GM21717 (cell line): ENCODE results near the gene PTGDS.

Source experiments
- ATAC-seq: cut with Tn5 transposase; IDR thresholded peaks from one replicate; pipeline ENCODE4 v1.9.1; 2021; ENCODE audit warnings: mild to moderate bottlenecking, moderate library complexity; ENCODE audit not compliant: unreplicated experiment

Gene PTGDS

DNA sequence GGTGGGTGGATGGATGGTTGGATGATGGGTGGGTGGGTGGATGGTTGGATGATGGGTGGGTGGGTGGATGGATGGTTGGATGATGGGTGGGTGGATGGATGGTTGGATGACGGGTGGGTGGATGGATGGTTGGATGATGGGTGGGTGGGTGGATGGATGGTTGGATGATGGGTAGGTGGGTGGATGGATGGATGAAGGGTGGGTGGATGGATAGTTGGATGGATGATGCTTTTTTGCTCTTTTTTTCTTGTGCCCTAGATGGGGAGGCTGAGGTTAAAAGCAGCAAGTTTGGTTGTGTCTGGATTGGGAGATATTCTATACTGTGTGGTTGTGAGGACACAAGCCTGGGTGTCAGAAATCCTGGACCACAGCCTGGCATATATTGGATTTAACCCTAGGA is 19.8 kb upstream of the PTGDS start:
- no peak for ATAC-seq

DNA sequence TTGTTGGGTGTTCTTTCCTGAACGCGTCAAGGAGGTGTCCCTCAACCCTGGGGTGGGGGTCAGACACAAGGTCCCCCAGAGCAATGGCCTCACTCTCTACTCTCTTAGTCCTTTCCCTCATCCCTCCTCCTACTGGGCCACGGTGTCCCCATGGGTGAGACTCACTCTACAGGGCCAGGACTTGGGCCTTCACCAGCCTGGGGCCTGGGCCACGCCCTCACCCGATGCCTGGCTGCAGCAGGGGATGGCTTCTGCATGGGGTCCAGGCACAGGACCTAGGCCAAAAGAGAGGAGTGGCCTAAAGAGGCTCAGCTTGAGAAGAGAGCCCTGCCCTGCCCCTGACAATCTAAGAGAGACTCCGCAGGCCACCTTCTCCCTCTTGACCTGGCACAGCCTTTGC is 19.4 kb upstream of the PTGDS start:
- no peak for ATAC-seq

GRCh38 chr9:136958473-136958872 is 18.8 kb upstream of the PTGDS start:
- ATAC-seq = no peak

- no peak for ATAC-seq
Measured at GRCh38 chr9:136958898-136959850, 18.1 kb upstream of the PTGDS start.

GRCh38 chr9:136960212-136960937 is 16.9 kb upstream of the PTGDS start:
- no peak for ATAC-seq

GRCh38 chr9:136960938-136961275 is 16.4 kb upstream of the PTGDS start:
- ATAC-seq = no peak

- ATAC-seq = no peak
Measured at GRCh38 chr9:136961279-136962065, 15.8 kb upstream of the PTGDS start.

DNA sequence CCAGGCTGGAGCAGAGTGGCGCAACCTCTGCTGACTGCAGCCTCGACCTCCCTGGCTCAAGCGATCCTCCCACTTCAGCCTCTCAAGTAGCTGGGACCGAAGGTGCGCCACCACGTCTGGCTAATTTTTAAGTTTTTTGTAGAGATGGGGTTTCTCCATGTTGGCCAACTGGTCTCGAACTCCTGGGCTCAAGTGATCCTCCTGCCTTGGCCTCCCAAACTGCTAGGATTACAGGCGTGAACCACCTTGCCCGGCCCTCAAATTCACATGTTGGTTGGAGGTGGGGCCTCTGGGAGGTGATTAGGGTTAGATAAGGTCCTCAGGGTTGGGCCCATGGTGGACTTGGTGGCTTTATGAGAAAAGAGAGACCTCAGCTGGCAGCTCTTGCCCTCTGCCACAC is 15.1 kb upstream of the PTGDS start:
- no peak for ATAC-seq

- ATAC-seq = no peak
Measured at GRCh38 chr9:136962701-136963248, 14.5 kb upstream of the PTGDS start.

DNA sequence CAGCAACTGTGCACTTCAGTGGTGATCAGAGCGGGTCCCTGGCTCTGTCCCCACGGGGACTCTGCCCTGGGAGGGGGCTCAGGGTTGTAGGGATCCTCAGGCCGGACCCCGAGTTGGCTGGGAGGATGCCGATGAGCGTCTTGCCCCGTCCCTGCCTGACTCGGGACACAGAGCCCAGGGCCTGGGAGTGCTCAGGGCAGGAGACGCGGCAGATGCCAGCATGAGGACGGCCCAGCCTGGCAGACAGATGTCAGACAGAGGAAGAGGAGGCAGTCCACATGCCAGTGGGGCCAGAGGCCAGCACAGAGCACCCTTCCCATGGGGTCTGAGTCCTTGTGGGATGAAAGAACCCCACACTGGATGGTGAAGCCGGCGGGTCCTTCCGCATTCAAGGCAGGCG is 14.0 kb upstream of the PTGDS start:
- no peak for ATAC-seq

DNA sequence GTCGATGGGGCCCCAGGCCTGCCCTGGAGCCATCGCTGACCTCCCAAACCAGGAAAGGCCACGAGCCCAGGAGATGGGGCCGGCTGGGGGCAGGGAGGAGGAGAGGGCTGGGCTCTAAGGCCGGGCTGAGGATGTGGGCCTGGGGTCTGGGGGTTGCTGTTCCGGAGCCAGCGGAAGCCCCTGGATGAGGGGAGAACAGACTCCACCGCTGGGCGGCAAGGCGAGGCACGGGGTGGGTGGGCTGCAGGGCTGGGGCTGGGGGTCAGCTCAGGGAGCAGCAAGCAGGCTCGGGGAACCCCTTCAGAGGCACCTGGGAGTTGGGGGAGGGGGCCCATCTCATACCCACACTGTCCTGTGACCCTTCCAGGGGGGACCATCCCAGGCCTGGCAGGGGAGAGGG is 13.6 kb upstream of the PTGDS start:
- no peak for ATAC-seq

DNA sequence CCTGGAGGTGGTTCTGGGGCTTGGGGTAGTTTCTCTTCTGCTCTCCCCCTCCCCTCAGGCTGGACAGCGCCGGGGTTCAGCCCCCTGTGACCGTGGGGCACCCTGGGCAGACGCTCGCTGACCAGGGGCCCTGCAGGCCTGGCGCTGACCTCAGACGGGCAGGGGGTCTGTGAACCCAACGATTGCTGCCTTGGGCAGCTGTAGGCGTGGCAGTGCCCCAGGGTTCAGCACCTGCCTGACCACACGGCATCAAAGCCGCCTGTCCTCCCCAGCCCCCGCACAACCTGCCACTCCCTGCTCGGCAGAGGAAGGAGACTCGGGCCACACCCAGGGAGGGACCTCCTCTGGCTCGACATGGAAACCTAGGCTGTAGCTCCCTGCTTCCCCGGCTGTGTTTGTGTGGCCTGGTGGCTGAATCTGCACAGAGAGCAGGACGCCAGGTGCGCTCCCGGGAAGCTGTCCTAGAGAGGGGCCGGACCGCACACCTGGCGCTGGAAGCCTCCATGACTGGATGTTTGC is 13.1 kb upstream of the PTGDS start:
- ATAC-seq = no peak

- no peak for ATAC-seq
Measured at GRCh38 chr9:136964833-136965422, 12.4 kb upstream of the PTGDS start.

GRCh38 chr9:136965771-136966484 is 11.4 kb upstream of the PTGDS start:
- ATAC-seq = no peak

- ATAC-seq = no peak
Measured at GRCh38 chr9:136968333-136969127, 8.8 kb upstream of the PTGDS start.

DNA sequence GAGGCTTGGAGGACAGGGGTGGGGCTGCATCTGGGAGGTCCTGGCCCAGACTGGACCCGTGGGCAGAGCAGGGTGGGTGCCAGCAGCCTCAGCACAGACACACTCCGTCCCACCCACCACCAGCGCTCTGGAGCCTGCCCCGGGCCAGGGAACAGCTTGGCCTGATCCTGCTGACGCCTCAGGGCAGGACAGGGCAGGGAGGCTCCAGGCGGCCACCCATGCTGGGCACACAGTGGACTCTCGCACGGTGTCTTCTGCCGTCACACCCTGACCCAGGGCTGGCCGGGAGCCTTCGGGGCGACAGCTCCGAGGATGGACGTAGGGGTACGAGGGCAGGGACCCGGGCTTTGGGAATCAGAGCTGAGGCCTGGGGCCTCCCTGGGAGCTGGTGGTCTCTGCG is 8.2 kb upstream of the PTGDS start:
- ATAC-seq = no peak

DNA sequence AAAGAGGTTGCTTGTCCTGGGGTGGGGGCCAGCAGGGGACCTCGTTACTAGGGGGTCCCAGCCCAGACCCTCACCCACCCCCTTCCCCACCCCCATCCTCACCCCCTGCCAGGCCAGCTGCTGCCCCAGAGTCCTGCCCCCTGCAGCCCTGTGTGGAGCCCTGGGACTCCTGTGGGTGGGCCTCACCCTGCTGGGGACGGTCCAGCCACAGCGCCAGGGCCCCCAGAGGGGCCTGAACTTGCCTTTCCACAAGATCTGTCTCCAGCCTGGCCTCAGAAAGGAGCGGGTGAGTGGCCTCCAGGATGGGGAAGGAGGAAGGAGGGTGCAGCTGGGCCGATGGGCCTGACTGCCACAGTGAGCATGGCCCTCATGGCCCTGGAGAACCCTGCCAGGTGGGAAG is 7.5 kb upstream of the PTGDS start:
- no peak for ATAC-seq

- ATAC-seq = no peak
Measured at GRCh38 chr9:136970361-136970760, 6.9 kb upstream of the PTGDS start.

- no peak for ATAC-seq
Measured at GRCh38 chr9:136971746-136972145, 5.6 kb upstream of the PTGDS start.
